NCI-H146 treated with DMSO at 0.1 percent for 48 hours (cell line): ENCODE results near the gene SLX4IP.
"Not testable (repeated sequence)": the region's sequence is repeated elsewhere in the genome, so short reads cannot be mapped to it uniquely, and the experiment has no call there.

Source experiments
- DNase-seq: peaks from one replicate; lab custom pipeline; 2025; ENCODE audit not compliant: unreplicated experiment; lab: John Stamatoyannopoulos, UW

SLX4IP gene

DNA sequence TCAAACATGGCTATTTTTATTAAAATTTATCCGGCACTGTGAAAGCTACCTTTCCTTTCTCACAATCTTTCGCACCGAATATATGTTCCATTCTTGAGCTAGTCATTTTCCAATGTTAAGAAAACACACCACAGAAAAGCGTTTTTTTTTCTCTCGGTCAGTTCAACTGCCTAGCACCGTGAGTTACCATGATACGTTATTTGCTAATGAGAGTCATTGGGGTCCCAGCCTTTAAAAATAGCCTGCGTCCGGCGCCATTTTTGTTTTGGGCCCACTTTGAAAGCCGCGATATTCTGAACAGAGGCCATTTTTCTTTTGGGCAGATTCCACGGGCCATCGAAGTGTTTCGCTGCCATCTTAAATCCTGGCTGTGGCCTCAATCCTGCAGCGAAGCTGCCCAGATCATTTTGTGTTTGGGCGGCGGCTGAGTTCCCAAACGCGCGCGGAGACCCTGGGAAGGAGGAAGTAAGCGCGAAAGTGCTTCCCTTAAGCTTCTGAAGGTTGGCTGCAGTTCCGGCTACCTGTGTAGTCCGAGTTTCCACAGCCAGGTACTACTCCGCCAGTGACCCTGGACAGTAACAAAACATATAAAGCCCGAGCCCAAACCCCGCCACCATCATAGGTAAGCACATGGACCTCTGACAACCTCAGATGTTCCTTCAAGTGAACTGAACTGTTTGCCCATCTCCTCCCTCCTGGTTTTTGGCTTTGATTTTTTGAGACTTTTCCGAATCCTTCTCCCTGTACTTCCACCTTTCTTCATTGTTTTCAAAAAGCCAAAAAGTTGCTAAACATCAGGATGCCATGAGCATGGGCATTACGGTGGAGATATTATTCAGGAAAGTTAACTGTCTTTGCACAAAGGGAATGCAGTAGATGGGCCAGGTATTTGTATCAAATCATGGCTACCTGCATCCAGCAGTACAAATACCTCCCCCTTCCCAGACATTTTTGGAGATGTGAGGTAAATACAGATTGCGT lies at the start of gene SLX4IP:
TSS of gene SLX4IP (plus strand) at position 474 of the 981 bp plus-strand sequence. CDS start 22,900 bp downstream, outside the sequence.
- DNase-seq = peak; percentile 99

GRCh38 chr20:10385850-10386544 lies 49.1 kb upstream of the SLX4IP start:
- DNase-seq = no peak

DNA sequence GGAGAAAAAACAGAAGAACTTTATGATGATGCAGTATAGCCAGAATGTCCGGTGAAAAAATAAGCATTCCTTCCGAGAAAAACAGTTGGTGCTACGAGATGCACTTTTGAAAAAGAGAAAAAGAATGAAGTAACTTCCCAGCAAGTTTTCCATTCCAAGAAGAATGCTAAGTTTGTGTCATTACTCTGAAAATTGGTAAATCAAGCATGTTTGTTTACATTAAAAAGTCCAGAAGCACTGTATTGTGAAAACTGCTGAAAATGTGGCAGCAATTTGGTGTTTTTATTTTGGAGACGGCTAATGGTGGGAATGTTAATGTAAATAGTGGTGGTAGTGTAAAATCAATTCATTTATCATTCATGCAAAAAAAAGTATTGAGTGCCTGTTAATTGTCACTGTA lies 47.4 kb upstream of the SLX4IP start:
- DNase-seq = no peak

- DNase-seq = no peak
Measured at GRCh38 chr20:10388597-10388996, 46.5 kb upstream of the SLX4IP start.

DNA sequence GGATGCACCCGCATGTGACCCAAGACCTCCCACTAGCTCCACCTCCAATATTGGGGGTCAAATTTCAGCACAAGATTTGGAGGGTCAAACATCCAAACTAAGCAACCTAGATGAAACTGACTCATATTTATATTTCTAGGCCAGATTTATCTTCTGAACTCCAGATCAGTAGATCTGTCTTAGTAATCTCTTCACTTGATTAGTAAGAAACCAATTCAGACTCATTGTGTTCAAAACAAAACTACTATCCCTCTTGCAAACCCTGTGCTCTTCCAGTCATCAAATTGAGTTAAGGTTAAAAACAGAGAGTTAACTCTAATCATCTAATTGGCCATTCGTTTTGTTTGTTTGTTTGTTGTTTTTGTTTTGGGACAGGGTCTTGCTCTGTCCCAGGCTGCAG lies 44.4 kb upstream of the SLX4IP start:
- no peak for DNase-seq

DNA sequence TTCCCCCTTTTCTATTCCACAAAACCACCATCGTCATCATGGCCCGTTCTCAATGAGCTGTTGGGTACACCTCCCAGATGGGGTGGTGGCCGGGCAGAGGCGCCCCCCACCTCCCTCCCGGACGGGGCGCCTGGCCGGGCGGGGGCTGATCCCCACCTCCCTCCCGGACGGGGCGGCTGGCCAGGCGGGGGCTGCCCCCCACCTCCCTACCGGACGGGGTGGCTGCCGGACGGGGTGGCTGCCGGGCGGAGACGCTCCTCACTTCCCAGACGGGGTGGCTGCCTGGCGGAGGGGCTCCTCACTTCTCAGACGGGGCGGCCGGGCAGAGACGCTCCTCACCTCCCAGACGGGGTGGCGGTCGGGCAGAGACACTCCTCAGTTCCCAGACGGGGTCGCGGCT lies 40.4 kb upstream of the SLX4IP start:
- not testable (repeated sequence) for DNase-seq

- DNase-seq = no peak
Measured at GRCh38 chr20:10398834-10399369, 36.2 kb upstream of the SLX4IP start.

DNA sequence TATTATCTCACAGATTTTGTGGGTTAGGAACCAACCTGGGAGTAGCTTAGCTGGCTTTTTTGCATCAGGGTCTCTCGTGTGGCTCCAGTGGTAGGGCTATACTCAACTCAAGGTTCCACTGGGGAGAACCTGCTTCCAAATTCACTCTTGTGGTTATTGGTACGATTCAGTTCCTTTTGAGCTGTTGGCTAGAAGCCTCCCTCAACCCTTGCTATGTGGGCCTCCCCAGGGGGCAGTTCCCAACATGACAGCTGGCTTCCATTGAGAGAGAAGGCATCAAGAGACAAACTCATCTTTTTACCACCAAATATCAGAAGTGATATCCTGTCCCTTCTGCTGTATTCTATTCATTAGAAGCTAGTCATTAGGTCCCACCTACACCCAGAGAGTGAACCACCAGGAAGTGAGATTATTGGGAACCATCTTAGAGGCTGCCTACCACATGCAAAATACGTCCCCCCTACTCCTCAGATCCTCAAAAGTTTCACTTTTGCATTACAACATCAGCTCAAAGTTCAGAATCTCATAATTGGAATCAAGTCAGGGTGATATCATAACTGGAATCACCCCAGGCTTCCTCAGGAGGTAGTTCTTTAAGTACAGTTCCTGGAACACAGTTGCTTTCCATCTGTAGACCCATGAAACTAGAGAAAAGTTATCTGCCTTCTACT lies 32.0 kb upstream of the SLX4IP start:
- DNase-seq = no peak

- DNase-seq = no peak
Measured at GRCh38 chr20:10404023-10404628, 31.0 kb upstream of the SLX4IP start.

DNA sequence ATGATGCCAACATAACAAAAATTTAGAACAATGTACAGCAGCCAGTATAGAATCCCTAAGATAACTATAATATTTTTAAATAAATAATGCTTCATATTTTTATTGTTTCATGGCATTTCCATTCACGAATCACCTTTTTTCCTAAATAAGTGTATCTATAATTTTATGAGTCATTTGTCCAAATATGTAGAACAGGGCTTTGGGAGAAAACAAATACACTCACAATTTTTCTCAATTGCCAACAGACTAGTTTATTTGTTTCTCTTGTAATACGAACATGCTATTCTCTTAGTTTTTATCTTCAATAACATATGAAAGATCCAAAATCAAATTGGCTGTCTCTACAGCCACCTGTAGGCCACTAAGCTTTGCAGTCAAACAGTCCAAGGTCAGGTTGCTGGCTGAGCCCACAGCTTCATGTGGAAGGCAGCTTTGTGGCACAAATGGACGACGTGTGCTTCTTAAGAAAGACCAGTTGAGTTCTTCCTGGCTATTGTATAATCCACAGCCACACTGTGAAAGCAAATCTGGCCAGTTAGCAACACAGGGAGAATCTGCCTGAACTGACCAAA lies 30.1 kb upstream of the SLX4IP start:
- no peak for DNase-seq

DNA sequence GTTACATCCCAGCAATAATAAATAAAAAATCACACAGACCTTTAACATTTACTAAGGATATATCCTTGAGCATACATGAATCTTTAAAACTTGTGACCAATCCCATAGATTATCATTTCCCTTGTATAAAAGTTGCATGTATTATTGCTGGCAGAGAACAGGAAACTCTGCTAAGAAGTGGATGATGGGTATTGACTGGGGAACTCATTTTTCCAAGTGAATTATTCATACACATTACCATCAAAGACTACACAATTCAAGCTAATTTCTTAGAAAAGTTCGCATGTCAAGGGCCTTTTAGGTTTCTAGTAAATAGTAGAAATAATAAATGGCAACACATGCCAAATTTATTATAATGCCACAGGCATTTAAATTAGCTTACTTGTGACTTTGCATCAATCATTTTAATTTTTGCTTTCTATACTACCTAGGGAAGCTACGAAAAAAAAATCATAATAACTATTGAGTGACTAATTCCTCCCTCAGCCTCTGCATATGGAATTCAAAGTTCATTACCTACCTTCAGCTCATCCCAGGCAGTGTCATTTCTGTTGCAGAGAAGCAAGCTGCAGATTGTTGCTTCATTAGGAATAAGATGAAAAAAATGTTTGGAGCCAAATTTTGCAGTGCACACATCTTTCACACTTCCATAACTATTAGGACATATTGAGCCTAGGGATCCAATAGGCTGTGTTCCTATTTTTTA lies 26.8 kb upstream of the SLX4IP start:
- no peak for DNase-seq

DNA sequence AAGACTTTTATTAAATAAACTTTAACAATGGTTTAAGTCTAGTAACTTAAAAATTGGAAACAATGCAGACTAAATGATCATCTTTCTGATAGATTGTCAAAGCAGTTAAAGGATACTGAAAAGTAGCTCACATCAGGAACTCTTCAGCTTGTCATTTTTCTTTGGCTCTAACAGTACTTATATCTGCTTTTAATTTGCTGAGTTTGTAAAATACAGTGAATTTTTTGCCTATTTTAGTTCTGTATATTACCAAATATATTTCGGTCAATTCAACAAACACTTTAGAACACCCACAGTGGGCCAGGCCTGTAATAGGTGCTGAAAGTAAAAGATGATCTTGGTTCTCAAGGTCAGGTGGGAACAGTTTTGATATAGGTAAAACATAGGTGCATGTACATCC lies 23.4 kb upstream of the SLX4IP start:
- no peak for DNase-seq

- no peak for DNase-seq
Measured at GRCh38 chr20:10412591-10413408, 22.3 kb upstream of the SLX4IP start.

- DNase-seq = peak; percentile 16
Measured at GRCh38 chr20:10415013-10415650, 20.0 kb upstream of the SLX4IP start.

DNA sequence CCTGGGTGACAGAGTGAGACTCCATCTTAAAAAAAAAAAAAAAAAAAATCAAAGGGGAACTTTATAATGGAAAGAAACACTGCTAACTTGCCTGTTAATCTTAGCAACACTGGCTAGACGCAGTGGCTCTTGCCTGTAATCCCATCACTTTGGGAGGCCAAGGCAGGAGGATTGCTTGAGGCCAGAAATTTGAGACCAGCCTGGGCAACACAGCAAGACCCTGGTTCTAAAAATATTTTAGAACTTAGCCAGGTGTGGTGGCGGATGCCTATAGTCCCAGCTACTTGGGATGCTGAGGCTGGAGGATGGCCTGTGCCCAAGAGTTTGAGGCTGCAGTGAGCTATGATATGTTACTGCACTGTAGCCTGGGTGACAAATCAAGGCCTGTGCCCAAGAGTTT lies 17.9 kb upstream of the SLX4IP start:
- not testable (repeated sequence) for DNase-seq

GRCh38 chr20:10419550-10420133 lies 15.5 kb upstream of the SLX4IP start:
- DNase-seq = no peak

DNA sequence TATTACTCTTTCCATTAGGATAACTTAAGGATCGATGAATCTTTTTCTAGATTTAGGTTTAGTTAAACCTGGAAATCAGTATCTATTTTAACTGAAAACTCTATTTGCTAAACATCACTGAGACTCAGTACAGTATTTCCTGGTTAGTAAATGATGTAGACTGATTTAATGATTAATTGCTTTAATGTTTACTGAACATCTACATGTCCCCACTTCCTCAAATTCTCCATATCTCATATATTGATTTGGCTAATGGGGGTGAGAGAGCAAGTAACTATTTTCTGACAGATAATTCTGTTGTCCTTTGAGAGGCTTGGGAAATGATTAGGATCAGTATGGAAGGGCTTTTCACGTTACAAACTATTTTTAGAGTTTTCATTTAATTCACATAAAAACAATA lies 11.4 kb upstream of the SLX4IP start:
- no peak for DNase-seq

GRCh38 chr20:10427060-10427692 lies 7.9 kb upstream of the SLX4IP start:
- peak; percentile 36 for DNase-seq
